ENCODE results near the gene HCRTR1. TPM values are rescaled to one million over a fixed set of nuclear protein-coding genes. Genes with fewer than 3 reads are reported as not detected.

Gene HCRTR1
- total and polyA plus RNA-seq, 10 of the 15 experiments (the other 5 are each of a cell fraction or from before 2014, with no cell fraction given): not detected

DNA sequence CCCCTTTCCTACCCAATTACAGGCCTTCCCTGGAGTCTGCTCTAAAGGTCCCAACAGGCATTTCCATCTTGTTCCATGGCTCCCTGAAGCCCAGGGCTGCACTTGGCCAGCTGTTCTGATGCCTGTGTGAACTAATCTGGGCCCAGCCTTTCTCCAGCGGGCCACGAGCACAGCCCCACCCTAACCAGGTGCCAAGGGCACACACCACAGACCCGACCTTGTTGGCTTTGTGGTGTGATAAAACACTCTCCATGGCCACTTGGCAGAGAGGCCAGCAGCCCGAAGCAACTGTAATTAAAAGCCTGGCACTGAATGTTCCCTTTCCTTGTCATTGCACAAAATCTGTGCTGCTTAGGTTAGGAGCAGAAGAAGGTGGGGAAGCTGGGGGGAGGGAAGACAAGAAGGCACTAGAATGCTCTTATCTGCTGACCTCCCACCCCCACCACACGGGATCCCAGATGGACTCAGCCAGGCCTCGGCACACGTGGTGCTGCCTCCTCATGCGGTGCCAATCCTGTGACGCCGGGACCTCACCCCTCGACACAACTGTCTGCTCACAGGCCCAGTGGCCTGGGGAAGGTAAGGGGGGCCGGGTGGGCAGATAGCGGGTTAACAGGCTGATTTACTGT, 9.9 kb downstream of the HCRTR1 start:
- CTCF ChIA-PET: interaction anchor here (0.7 to 3.8 kb wide), 3 partner anchors 9 to 57 kb away, joined by 3 to 15 read pairs (median 3); no protein-coding TSS in a partner anchor

More for the DNA sequence above, 9.9 kb downstream of the HCRTR1 start:
- Histone ChIP-seq H3K79me2 (ENCODE audit: control insufficient read depth, insufficient read depth, low read length) (no peaks in the 10 kb centered on the region), H3K36me3 (ENCODE audit: control insufficient read depth in 2 of 2, insufficient read depth in 2 of 2, low read length in 1 of 2) (peaks cover 30 to 31% of the 10 kb centered on the region in 2 experiments), H3K27me3 (replicated peaks in 1 of 2; ENCODE audit: control insufficient read depth in 2 of 2, insufficient read depth in 2 of 2, low read length in 1 of 2) (no peaks in the 10 kb centered on the region), H3K9me3 (replicated peaks; ENCODE audit: control insufficient read depth, insufficient read depth, low read length) (no peaks in the 10 kb centered on the region), H2AFZ (ENCODE audit: control insufficient read depth, low read depth, low read length) (no peak overlapping the region), H3K27ac (ENCODE audit: control insufficient read depth, insufficient read depth) (no peak overlapping the region), H4K20me1 (ENCODE audit: control insufficient read depth, insufficient read depth) (no peaks in the 10 kb centered on the region), H3K4me3 (no peak overlapping the region), H3K4me1 (ENCODE audit: control insufficient read depth, insufficient read depth, low read length) (no peaks in the 10 kb centered on the region; the same call in 1 of the 2 replicates), H3K4me2 (ENCODE audit: control insufficient read depth, insufficient read depth) (no peak overlapping the region), H3K9ac (ENCODE audit: control insufficient read depth, insufficient read depth, low read length) (no peak overlapping the region)
- DNase-seq (ENCODE audit: low read depth, low spot score) (no peak), FAIRE-seq (no peak), ATAC-seq (no peak)
- ChIA-PET POLR2A (interaction anchor here (1.5 kb wide), 1 partner anchor 10 kb away, joined by 3 read pairs; no protein-coding TSS in a partner anchor), SMC1A (ENCODE audit: uncharacterized antibody, unreplicated experiment) (no interaction called here), RAD21 (ENCODE audit: unreplicated experiment) (no interaction called here)
- in situ Hi-C loops (cut with MboI) (no loop called here), intact Hi-C loops (cut with micrococcal nuclease; ENCODE audit: unreplicated experiment) (no loop called here)
- WGBS (ENCODE audit: insufficient coverage, insufficient replicate concordance, low lambda C conversion rate, missing lambda C conversion rate): 93% methylated on average over 12 of the region's 13 CpGs
- TF ChIP-seq PAX8 (IDR thresholded peaks at IDR 0.05) (no peak), NRF1 (conservative IDR thresholded peaks at IDR 0.05; ENCODE audit: low read depth, low read length) (no peak), RFX5 (IDR thresholded peaks at IDR 0.05; ENCODE audit: low read depth, low read length) (no peak), HDAC6 (IDR thresholded peaks at IDR 0.05; ENCODE audit: unreplicated experiment) (no peak), SMARCA5 (IDR thresholded peaks at IDR 0.05) (no peak), FOXK2 (IDR thresholded peaks at IDR 0.05) (no peak), ESRRA (IDR thresholded peaks at IDR 0.05; ENCODE audit: low read length) (no peak), RUNX3 (IDR thresholded peaks at IDR 0.05; ENCODE audit: low read length) (no peak), NFXL1 (IDR thresholded peaks at IDR 0.05; ENCODE audit: borderline replicate concordance) (no peak), SMC3 (IDR thresholded peaks at IDR 0.05; ENCODE audit: borderline replicate concordance, low read length) (no peak), CBFB (IDR thresholded peaks at IDR 0.05; ENCODE audit: low read depth) (no peak), HDGF (IDR thresholded peaks at IDR 0.05) (no peak), RB1 (IDR thresholded peaks at IDR 0.05; ENCODE audit: borderline replicate concordance) (no peak), HDAC2 (IDR thresholded peaks at IDR 0.05) (no peak)
- TF ChIP-seq, protein P1, sequence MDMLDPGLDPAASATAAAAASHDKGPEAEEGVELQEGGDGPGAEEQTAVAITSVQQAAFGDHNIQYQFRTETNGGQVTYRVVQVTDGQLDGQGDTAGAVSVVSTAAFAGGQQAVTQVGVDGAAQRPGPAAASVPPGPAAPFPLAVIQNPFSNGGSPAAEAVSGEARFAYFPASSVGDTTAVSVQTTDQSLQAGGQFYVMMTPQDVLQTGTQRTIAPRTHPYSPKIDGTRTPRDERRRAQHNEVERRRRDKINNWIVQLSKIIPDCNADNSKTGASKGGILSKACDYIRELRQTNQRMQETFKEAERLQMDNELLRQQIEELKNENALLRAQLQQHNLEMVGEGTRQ (IDR thresholded peaks at IDR 0.05; ENCODE audit: borderline replicate concordance, low read depth, low read length): no peak
- TF ChIP-seq, protein P2, sequence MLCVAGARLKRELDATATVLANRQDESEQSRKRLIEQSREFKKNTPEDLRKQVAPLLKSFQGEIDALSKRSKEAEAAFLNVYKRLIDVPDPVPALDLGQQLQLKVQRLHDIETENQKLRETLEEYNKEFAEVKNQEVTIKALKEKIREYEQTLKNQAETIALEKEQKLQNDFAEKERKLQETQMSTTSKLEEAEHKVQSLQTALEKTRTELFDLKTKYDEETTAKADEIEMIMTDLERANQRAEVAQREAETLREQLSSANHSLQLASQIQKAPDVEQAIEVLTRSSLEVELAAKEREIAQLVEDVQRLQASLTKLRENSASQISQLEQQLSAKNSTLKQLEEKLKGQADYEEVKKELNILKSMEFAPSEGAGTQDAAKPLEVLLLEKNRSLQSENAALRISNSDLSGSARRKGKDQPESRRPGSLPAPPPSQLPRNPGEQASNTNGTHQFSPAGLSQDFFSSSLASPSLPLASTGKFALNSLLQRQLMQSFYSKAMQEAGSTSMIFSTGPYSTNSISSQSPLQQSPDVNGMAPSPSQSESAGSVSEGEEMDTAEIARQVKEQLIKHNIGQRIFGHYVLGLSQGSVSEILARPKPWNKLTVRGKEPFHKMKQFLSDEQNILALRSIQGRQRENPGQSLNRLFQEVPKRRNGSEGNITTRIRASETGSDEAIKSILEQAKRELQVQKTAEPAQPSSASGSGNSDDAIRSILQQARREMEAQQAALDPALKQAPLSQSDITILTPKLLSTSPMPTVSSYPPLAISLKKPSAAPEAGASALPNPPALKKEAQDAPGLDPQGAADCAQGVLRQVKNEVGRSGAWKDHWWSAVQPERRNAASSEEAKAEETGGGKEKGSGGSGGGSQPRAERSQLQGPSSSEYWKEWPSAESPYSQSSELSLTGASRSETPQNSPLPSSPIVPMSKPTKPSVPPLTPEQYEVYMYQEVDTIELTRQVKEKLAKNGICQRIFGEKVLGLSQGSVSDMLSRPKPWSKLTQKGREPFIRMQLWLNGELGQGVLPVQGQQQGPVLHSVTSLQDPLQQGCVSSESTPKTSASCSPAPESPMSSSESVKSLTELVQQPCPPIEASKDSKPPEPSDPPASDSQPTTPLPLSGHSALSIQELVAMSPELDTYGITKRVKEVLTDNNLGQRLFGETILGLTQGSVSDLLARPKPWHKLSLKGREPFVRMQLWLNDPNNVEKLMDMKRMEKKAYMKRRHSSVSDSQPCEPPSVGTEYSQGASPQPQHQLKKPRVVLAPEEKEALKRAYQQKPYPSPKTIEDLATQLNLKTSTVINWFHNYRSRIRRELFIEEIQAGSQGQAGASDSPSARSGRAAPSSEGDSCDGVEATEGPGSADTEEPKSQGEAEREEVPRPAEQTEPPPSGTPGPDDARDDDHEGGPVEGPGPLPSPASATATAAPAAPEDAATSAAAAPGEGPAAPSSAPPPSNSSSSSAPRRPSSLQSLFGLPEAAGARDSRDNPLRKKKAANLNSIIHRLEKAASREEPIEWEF (IDR thresholded peaks at IDR 0.05; ENCODE audit: insufficient replicate concordance, low read depth, low read length): no peak
- TF ChIP-seq, protein P3, sequence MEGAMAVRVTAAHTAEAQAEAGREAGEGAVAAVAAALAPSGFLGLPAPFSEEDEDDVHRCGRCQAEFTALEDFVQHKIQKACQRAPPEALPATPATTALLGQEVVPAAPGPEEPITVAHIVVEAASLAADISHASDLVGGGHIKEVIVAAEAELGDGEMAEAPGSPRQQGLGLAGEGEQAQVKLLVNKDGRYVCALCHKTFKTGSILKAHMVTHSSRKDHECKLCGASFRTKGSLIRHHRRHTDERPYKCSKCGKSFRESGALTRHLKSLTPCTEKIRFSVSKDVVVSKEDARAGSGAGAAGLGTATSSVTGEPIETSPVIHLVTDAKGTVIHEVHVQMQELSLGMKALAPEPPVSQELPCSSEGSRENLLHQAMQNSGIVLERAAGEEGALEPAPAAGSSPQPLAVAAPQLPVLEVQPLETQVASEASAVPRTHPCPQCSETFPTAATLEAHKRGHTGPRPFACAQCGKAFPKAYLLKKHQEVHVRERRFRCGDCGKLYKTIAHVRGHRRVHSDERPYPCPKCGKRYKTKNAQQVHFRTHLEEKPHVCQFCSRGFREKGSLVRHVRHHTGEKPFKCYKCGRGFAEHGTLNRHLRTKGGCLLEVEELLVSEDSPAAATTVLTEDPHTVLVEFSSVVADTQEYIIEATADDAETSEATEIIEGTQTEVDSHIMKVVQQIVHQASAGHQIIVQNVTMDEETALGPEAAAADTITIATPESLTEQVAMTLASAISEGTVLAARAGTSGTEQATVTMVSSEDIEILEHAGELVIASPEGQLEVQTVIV (IDR thresholded peaks at IDR 0.05; ENCODE audit: borderline replicate concordance, partially characterized antibody): no peak
- TF ChIP-seq, protein P4, sequence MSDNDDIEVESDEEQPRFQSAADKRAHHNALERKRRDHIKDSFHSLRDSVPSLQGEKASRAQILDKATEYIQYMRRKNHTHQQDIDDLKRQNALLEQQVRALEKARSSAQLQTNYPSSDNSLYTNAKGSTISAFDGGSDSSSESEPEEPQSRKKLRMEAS (IDR thresholded peaks at IDR 0.05; ENCODE audit: low read depth, low read length): no peak
- BruUV-seq (replicated peaks): no TSS peak
